IMR-90 (cell line): ENCODE results near the gene PRDM12. TPM values are rescaled to one million over a fixed set of nuclear protein-coding genes. Genes with fewer than 3 reads are reported as not detected.

Experiments
- ATAC-seq: fragments of 200-7000 bp; cut with Tn5 transposase; 2 replicates; pipeline ENCODE4 v1.9.1; 2020; ENCODE audit warnings: low read depth, mild to moderate bottlenecking, moderate library complexity
- BruUV-seq: library from RNA; stranded (reverse); fragments of 400-500 nt; replicated peaks from 2 replicates; lab custom pipeline; 2021; lab: Mats Ljungman, UMichigan
- CTCF ChIA-PET: fragments of 300-600 bp; formaldehyde crosslinking; extraction: SDS; loops from one replicate; lab custom pipeline; 2021; ENCODE audit warnings: antibody characterized with exemption; lab: Yijun Ruan, JAX
- POLR2A ChIA-PET: fragments of 300-600 bp; sonication (Branson Sonifier 250); formaldehyde crosslinking; loops from one replicate; lab custom pipeline; 2022; ENCODE audit warnings: antibody characterized with exemption; ENCODE audit not compliant: unreplicated experiment; lab: Charles Lee
- DNase-seq: peaks from one replicate; pipeline ENCODE4 v3.0.0; 2013
- H2AFZ ChIP-seq: replicated peaks from 2 replicates; pipeline ENCODE3; 2013; ENCODE audit warnings: low read length, mild to moderate bottlenecking; ENCODE audit not compliant: poor library complexity
- H2AK5ac ChIP-seq: 2 replicates; pipeline ENCODE4 v1.6.1; 2013; ENCODE audit warnings: low read depth, low read length, inconsistent platforms
- H2AK9ac ChIP-seq: replicated peaks from 2 replicates; pipeline ENCODE3; 2013; ENCODE audit warnings: mild to moderate bottlenecking, low read depth, low read length, moderate library complexity; ENCODE audit not compliant: poor library complexity
- H2BK120ac ChIP-seq: 2 replicates; pipeline ENCODE4 v1.6.1; 2013; ENCODE audit warnings: low read depth, low read length, inconsistent platforms
- H2BK15ac ChIP-seq: 3 replicates; pipeline ENCODE4 v1.6.1; 2013; ENCODE audit warnings: low read depth, low read length, inconsistent platforms
- H2BK20ac ChIP-seq: 2 replicates; pipeline ENCODE4 v1.6.1; 2013; ENCODE audit warnings: low read depth, mild to moderate bottlenecking, inconsistent platforms, low read length, moderate library complexity
- H2BK5ac ChIP-seq: 2 replicates; pipeline ENCODE4 v1.6.1; 2013; ENCODE audit warnings: mild to moderate bottlenecking, low read depth, low read length, inconsistent platforms; ENCODE audit not compliant: poor library complexity, severe bottlenecking
- H3K14ac ChIP-seq: replicated peaks from 2 replicates; pipeline ENCODE4 v1.6.1; 2013; ENCODE audit warnings: low read depth, low read length, inconsistent platforms
- H3K18ac ChIP-seq: 2 replicates; pipeline ENCODE4 v1.6.1; 2013; ENCODE audit warnings: low read depth, low read length, control low read depth
- H3K23ac ChIP-seq: 2 replicates; pipeline ENCODE4 v1.6.1; 2013; ENCODE audit warnings: low read depth, low read length, inconsistent platforms
- H3K27ac ChIP-seq: 2 replicates; pipeline ENCODE4 v1.5.1; 2013; ENCODE audit warnings: mild to moderate bottlenecking, control low read depth, low read length; ENCODE audit not compliant: insufficient read depth
- H3K27me3 ChIP-seq: 2 replicates; pipeline ENCODE4 v1.6.1; 2013; ENCODE audit warnings: low read length; ENCODE audit not compliant: control insufficient read depth, insufficient read depth
- H3K36me3 ChIP-seq: 2 replicates; pipeline ENCODE4 v1.6.1; 2013; ENCODE audit warnings: low read length, mixed read lengths; ENCODE audit not compliant: control insufficient read depth, insufficient read depth
- H3K4ac ChIP-seq: 2 replicates; pipeline ENCODE4 v1.6.1; 2013; ENCODE audit warnings: low read depth, low read length, inconsistent platforms
- H3K4me1 ChIP-seq: 2 replicates; pipeline ENCODE4 v1.6.1; 2013; ENCODE audit warnings: low read length, mixed read lengths; ENCODE audit not compliant: control insufficient read depth, insufficient read depth
- H3K4me2 ChIP-seq: 2 replicates; pipeline ENCODE4 v1.6.1; 2013; ENCODE audit warnings: low read depth, mild to moderate bottlenecking, control low read depth, low read length, moderate library complexity
- H3K4me3 ChIP-seq: 2 replicates; pipeline ENCODE4 v1.5.1; 2013; ENCODE audit warnings: low read depth, mild to moderate bottlenecking, control low read depth, low read length, moderate library complexity; ENCODE audit not compliant: insufficient read depth
- H3K56ac ChIP-seq: 2 replicates; pipeline ENCODE4 v1.6.1; 2013; ENCODE audit warnings: low read length, inconsistent platforms; ENCODE audit not compliant: insufficient read depth; ENCODE audit errors: extremely low read depth
- H3K79me1 ChIP-seq, 2 experiments: 2 replicates each; pipeline ENCODE4 v1.6.1; 2013; ENCODE audit warnings: low read length in 2 of 2, inconsistent platforms in 1 of 2, low read depth in 1 of 2
- H3K9ac ChIP-seq: 2 replicates; pipeline ENCODE4 v1.6.1; 2013; ENCODE audit warnings: low read depth, low read length, control low read depth
- H3K9me1 ChIP-seq: 2 replicates; pipeline ENCODE4 v1.6.1; 2013; ENCODE audit warnings: low read length, inconsistent platforms; ENCODE audit not compliant: insufficient read depth
- H3K9me3 ChIP-seq: 2 replicates; pipeline ENCODE4 v1.6.1; 2013; ENCODE audit warnings: low read length; ENCODE audit not compliant: control insufficient read depth, insufficient read depth
- H4K20me1 ChIP-seq: 2 replicates; pipeline ENCODE4 v1.6.1; 2013; ENCODE audit warnings: low read length, inconsistent platforms; ENCODE audit not compliant: insufficient read depth
- H4K5ac ChIP-seq: 2 replicates; pipeline ENCODE4 v1.6.1; 2013; ENCODE audit warnings: mild to moderate bottlenecking, low read depth, low read length, control low read depth
- H4K8ac ChIP-seq, 2 experiments: 2 replicates each; pipeline ENCODE4 v1.6.1; 2013; ENCODE audit warnings: low read depth in 2 of 2, low read length in 2 of 2, control low read depth in 1 of 2, inconsistent platforms in 1 of 2
- H4K91ac ChIP-seq: 2 replicates; pipeline ENCODE4 v1.6.1; 2013; ENCODE audit warnings: low read depth, low read length, inconsistent platforms; ENCODE audit not compliant: insufficient read depth
- BHLHE40 ChIP-seq: fragments of 150-350 bp; IDR thresholded peaks from 2 replicates; pipeline ENCODE4 v1.6.1; 2016; ENCODE audit warnings: mild to moderate bottlenecking, low read depth, low read length
- MAFK ChIP-seq: IDR thresholded peaks from 2 replicates; pipeline ENCODE4 v1.6.1; 2012; ENCODE audit warnings: low read depth, low read length, improper control_type of control experiment
- MAZ ChIP-seq: IDR thresholded peaks from 2 replicates; pipeline ENCODE4 v1.6.1; 2012; ENCODE audit warnings: low read depth, mild to moderate bottlenecking, low read length, improper control_type of control experiment, moderate library complexity, borderline replicate concordance
- RCOR1 ChIP-seq: IDR thresholded peaks from 2 replicates; pipeline ENCODE4 v1.6.1; 2012; ENCODE audit warnings: mild to moderate bottlenecking, low read length, improper control_type of control experiment; ENCODE audit not compliant: insufficient replicate concordance
- SMC3 ChIP-seq: fragments of 150-350 bp; IDR thresholded peaks from 2 replicates; pipeline ENCODE4 v1.6.1; 2016; ENCODE audit warnings: low read depth, mild to moderate bottlenecking, antibody characterized with exemption, low read length, moderate library complexity
- WGBS, 2 experiments: methylation state at CpG; one replicate each; pipeline versions ENCODE4 v1.1.5 to v1.1.7; 2013; ENCODE audit warnings: missing lambda C conversion rate in 2 of 2; ENCODE audit not compliant: insufficient read length in 1 of 2; ENCODE audit errors: extremely low coverage in 2 of 2; 5-methylcytosine and 5-hydroxymethylcytosine counted together
- dilution Hi-C: fragments of 300-500 bp; cut with HindIII; formaldehyde crosslinking; loops from one replicate; pipeline ENCODE4 v1.14.3; 2018; ENCODE audit warnings: low sequenced_read_pairs; ENCODE audit not compliant: unreplicated experiment
- in situ Hi-C: fragments of 300-500 bp; cut with MboI; formaldehyde crosslinking; loops from 3 replicates; pipeline ENCODE4 v1.14.3; 2019; ENCODE audit warnings: low sequenced_read_pairs, inconsistent platforms, mixed read lengths
- intact Hi-C: fragments of 100-400 bp; cut with micrococcal nuclease; formaldehyde crosslinking; loops from 2 replicates; pipeline ENCODE4 v1.10.0; 2022
- polyA plus RNA-seq, 3 experiments: library from polyadenylated mRNA; depleted of rRNA; stranded (reverse); fragments of >200 nt; gene quantifications; 2 replicates each; pipeline ENCODE4 v1.2.3, GENCODE V29; 2012; ENCODE audit warnings: low replicate concordance in 1 of 3
- total RNA-seq: library from RNA; depleted of rRNA; stranded (reverse); fragments of >200 nt; gene quantifications from 2 replicates; pipeline ENCODE4 v1.2.3, GENCODE V29; 2012

The PRDM12 gene
- total and polyA plus RNA-seq, 2 of the 4 experiments (the other 2 are of a cell fraction), result not detected

GRCh38 chr9:130660683-130661450, 3.5 kb upstream of the PRDM12 start:
- H3K9me3 ChIP-seq, result peaks cover 7% of the 10 kb centered on the region; the same call in 1 of the 2 replicates
- no peaks in the 10 kb centered on the region for H3K9me1 ChIP-seq
- H3K14ac ChIP-seq, result no peak overlapping the region
- no peak overlapping the region for H4K8ac ChIP-seq
- H2BK15ac ChIP-seq, result no peak overlapping the region
- intact Hi-C loops, result no loop called here
- ChIA-PET CTCF (no interaction called here), POLR2A (no interaction called here)
- no peak overlapping the region for H2BK5ac ChIP-seq
- H3K4me3 ChIP-seq, result peak overlapping the region; percentile 15; the same call in 1 of the 2 replicates
- H4K5ac ChIP-seq, result no peak overlapping the region
- BruUV-seq, result no TSS peak
- H3K36me3 ChIP-seq, result no peaks in the 10 kb centered on the region
- H2BK120ac ChIP-seq, result no peak overlapping the region
- peaks cover 97% of the 10 kb centered on the region for H3K27me3 ChIP-seq
- no peak overlapping the region for H3K4ac ChIP-seq
- no peak overlapping the region for H3K23ac ChIP-seq
- H3K27ac ChIP-seq, result no peak overlapping the region
- dilution Hi-C loops, result no loop called here
- no peak overlapping the region for H3K9ac ChIP-seq
- ATAC-seq, result peak; percentile 21; the same call in 1 of the 2 replicates
- DNase-seq, result no peak
- no peak overlapping the region for H3K18ac ChIP-seq
- H2AK5ac ChIP-seq, result no peak overlapping the region
- H3K56ac ChIP-seq, result no peak overlapping the region
- peak overlapping the region; percentile 67; the same call in 1 of the 2 replicates for H3K4me2 ChIP-seq
- no peaks in the 10 kb centered on the region; the same call in 1 of the 2 replicates for H3K4me1 ChIP-seq
- no peak overlapping the region for H2BK20ac ChIP-seq
- TF ChIP-seq MAZ (no peak), BHLHE40 (no peak), MAFK (no peak), RCOR1 (no peak), SMC3 (no peak)
- H2AFZ ChIP-seq, result peak overlapping the region; percentile 57
- H4K20me1 ChIP-seq, result 0 out of 2 replicates have a peak, but pooled peaks cover 6% of the 10 kb centered on the region
- H2AK9ac ChIP-seq, result no peak overlapping the region
- H4K91ac ChIP-seq, result no peak overlapping the region
- in situ Hi-C loops, result loop anchor here (25.0 kb wide), 1 partner anchor 549 kb away; no protein-coding TSS in a partner anchor
- no peaks in the 10 kb centered on the region for H3K79me1 ChIP-seq
- WGBS, 2 experiments, result 1% methylated on average over 49 of the region's 82 CpGs; no CpG with 5 or more reads in 1 of the 2 experiments
